Hepatocyte (in vitro differentiated cells): ENCODE data around the gene INHBC.

Experiments
- EZH2 ChIP-seq: fragments of 200-600 bp; sonication (generic); IDR thresholded peaks from 2 replicates; pipeline ENCODE4 v1.6.1; 2016; ENCODE audit warnings: antibody characterized with exemption, mild to moderate bottlenecking, borderline replicate concordance
- EZH2phosphoT487 ChIP-seq: fragments of 200-600 bp; sonication (generic); IDR thresholded peaks from one replicate; pipeline ENCODE4 v1.6.1; 2018; ENCODE audit warnings: antibody characterized with exemption, mild to moderate bottlenecking, low read depth, moderate library complexity; ENCODE audit not compliant: unreplicated experiment, severe bottlenecking
- TF ChIP-seq, protein P1 (sequence below): fragments of 200-600 bp; sonication (generic); IDR thresholded peaks from 2 replicates; pipeline ENCODE4 v1.5.1; 2016; ENCODE audit warnings: antibody characterized with exemption, mild to moderate bottlenecking; ENCODE audit not compliant: poor library complexity

DNA sequence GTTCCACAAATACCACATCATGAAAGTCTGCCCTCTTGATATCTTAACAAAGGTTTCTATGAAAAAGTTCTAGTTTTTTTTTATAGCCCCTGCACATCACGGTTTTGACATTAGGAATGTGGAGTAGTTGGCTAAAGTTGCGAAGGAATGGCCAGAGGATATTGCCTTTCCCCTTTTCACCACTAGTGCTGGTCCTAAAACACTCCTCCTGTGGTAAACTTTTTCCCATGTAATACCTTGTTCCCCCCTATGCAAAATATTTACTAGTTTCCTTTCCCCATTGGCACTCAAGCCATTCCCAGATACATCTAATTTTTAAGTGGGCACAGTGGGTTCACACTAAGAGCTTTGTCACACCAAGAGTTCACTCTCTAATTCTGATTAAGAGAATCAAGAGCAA, 37.1 kb upstream of the INHBC start:
- TF ChIP-seq, protein P1, sequence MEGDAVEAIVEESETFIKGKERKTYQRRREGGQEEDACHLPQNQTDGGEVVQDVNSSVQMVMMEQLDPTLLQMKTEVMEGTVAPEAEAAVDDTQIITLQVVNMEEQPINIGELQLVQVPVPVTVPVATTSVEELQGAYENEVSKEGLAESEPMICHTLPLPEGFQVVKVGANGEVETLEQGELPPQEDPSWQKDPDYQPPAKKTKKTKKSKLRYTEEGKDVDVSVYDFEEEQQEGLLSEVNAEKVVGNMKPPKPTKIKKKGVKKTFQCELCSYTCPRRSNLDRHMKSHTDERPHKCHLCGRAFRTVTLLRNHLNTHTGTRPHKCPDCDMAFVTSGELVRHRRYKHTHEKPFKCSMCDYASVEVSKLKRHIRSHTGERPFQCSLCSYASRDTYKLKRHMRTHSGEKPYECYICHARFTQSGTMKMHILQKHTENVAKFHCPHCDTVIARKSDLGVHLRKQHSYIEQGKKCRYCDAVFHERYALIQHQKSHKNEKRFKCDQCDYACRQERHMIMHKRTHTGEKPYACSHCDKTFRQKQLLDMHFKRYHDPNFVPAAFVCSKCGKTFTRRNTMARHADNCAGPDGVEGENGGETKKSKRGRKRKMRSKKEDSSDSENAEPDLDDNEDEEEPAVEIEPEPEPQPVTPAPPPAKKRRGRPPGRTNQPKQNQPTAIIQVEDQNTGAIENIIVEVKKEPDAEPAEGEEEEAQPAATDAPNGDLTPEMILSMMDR: no peak
- no peak for TF ChIP-seq EZH2
- no peak for TF ChIP-seq EZH2phosphoT487
